Measurements from ENCODE around the gene MAN1A1.

The MAN1A1 gene

GRCh38 chr6:119308991-119309657 lies 40.4 kb downstream of the MAN1A1 start:
- no peak overlapping the region for H3K4me3 ChIP-seq (ENCODE audit: insufficient read depth, low read depth, low read length, poor library complexity, severe bottlenecking)
- no peaks in the 10 kb centered on the region for H3K9me3 ChIP-seq (ENCODE audit: control insufficient read depth, low read length)
- no peaks in the 10 kb centered on the region for H3K27me3 ChIP-seq (replicated peaks; ENCODE audit: control insufficient read depth, insufficient read depth, low read length, poor library complexity, severe bottlenecking)
- no peak overlapping the region for H3K27ac ChIP-seq (ENCODE audit: insufficient read depth, low read length, poor library complexity, severe bottlenecking)
- peaks cover 16% of the 10 kb centered on the region for H3K4me1 ChIP-seq (ENCODE audit: control insufficient read depth, insufficient read depth, low read length, poor library complexity, severe bottlenecking)
- DNase-seq = no peak
- H3K36me3 ChIP-seq (ENCODE audit: control insufficient read depth, insufficient read depth, low read length) = no peaks in the 10 kb centered on the region

- H3K4me3 ChIP-seq (ENCODE audit: insufficient read depth, low read depth, low read length, poor library complexity, severe bottlenecking) = no peak overlapping the region
- no peak overlapping the region for H3K27ac ChIP-seq (ENCODE audit: insufficient read depth, low read length, poor library complexity, severe bottlenecking)
- H3K4me1 ChIP-seq (ENCODE audit: control insufficient read depth, insufficient read depth, low read length, poor library complexity, severe bottlenecking) = peaks cover 6% of the 10 kb centered on the region
- no peaks in the 10 kb centered on the region for H3K9me3 ChIP-seq (ENCODE audit: control insufficient read depth, low read length)
- no peaks in the 10 kb centered on the region for H3K36me3 ChIP-seq (ENCODE audit: control insufficient read depth, insufficient read depth, low read length)
- no peaks in the 10 kb centered on the region for H3K27me3 ChIP-seq (replicated peaks; ENCODE audit: control insufficient read depth, insufficient read depth, low read length, poor library complexity, severe bottlenecking)
- no peak for DNase-seq
These were observed 41.5 kb downstream of the MAN1A1 start for GRCh38 chr6:119308048-119308570.

- H3K9me3 ChIP-seq (ENCODE audit: control insufficient read depth, low read length) = no peaks in the 10 kb centered on the region
- DNase-seq = no peak
- no peaks in the 10 kb centered on the region for H3K27me3 ChIP-seq (replicated peaks; ENCODE audit: control insufficient read depth, insufficient read depth, low read length, poor library complexity, severe bottlenecking)
- no peaks in the 10 kb centered on the region for H3K36me3 ChIP-seq (ENCODE audit: control insufficient read depth, insufficient read depth, low read length)
- no peak overlapping the region for H3K27ac ChIP-seq (ENCODE audit: insufficient read depth, low read length, poor library complexity, severe bottlenecking)
- no peaks in the 10 kb centered on the region for H3K4me1 ChIP-seq (ENCODE audit: control insufficient read depth, insufficient read depth, low read length, poor library complexity, severe bottlenecking)
- H3K4me3 ChIP-seq (ENCODE audit: insufficient read depth, low read depth, low read length, poor library complexity, severe bottlenecking) = no peak overlapping the region
These were observed 42.5 kb downstream of the MAN1A1 start for GRCh38 chr6:119307056-119307455.

GRCh38 chr6:119306396-119306968 lies 43.1 kb downstream of the MAN1A1 start:
- Histone ChIP-seq H3K27me3 (replicated peaks; ENCODE audit: control insufficient read depth, insufficient read depth, low read length, poor library complexity, severe bottlenecking) (no peaks in the 10 kb centered on the region), H3K4me1 (ENCODE audit: control insufficient read depth, insufficient read depth, low read length, poor library complexity, severe bottlenecking) (no peaks in the 10 kb centered on the region), H3K9me3 (ENCODE audit: control insufficient read depth, low read length) (no peaks in the 10 kb centered on the region), H3K4me3 (ENCODE audit: insufficient read depth, low read depth, low read length, poor library complexity, severe bottlenecking) (no peak overlapping the region), H3K36me3 (ENCODE audit: control insufficient read depth, insufficient read depth, low read length) (no peaks in the 10 kb centered on the region), H3K27ac (ENCODE audit: insufficient read depth, low read length, poor library complexity, severe bottlenecking) (no peak overlapping the region)
- DNase-seq = no peak

- no peak overlapping the region for H3K4me3 ChIP-seq (ENCODE audit: insufficient read depth, low read depth, low read length, poor library complexity, severe bottlenecking)
- H3K27me3 ChIP-seq (replicated peaks; ENCODE audit: control insufficient read depth, insufficient read depth, low read length, poor library complexity, severe bottlenecking) = no peaks in the 10 kb centered on the region
- no peaks in the 10 kb centered on the region for H3K4me1 ChIP-seq (ENCODE audit: control insufficient read depth, insufficient read depth, low read length, poor library complexity, severe bottlenecking)
- H3K36me3 ChIP-seq (ENCODE audit: control insufficient read depth, insufficient read depth, low read length) = no peaks in the 10 kb centered on the region
- DNase-seq = no peak
- no peaks in the 10 kb centered on the region for H3K9me3 ChIP-seq (ENCODE audit: control insufficient read depth, low read length)
- H3K27ac ChIP-seq (ENCODE audit: insufficient read depth, low read length, poor library complexity, severe bottlenecking) = no peak overlapping the region
These were observed 46.2 kb downstream of the MAN1A1 start for GRCh38 chr6:119303164-119303887.

GRCh38 chr6:119301429-119301828 lies 48.1 kb downstream of the MAN1A1 start:
- H3K36me3 ChIP-seq (ENCODE audit: control insufficient read depth, insufficient read depth, low read length) = no peaks in the 10 kb centered on the region
- no peak for DNase-seq
- no peaks in the 10 kb centered on the region for H3K4me1 ChIP-seq (ENCODE audit: control insufficient read depth, insufficient read depth, low read length, poor library complexity, severe bottlenecking)
- no peaks in the 10 kb centered on the region for H3K9me3 ChIP-seq (ENCODE audit: control insufficient read depth, low read length)
- no peak overlapping the region for H3K27ac ChIP-seq (ENCODE audit: insufficient read depth, low read length, poor library complexity, severe bottlenecking)
- no peak overlapping the region for H3K4me3 ChIP-seq (ENCODE audit: insufficient read depth, low read depth, low read length, poor library complexity, severe bottlenecking)
- no peaks in the 10 kb centered on the region for H3K27me3 ChIP-seq (replicated peaks; ENCODE audit: control insufficient read depth, insufficient read depth, low read length, poor library complexity, severe bottlenecking)

- no peak for DNase-seq
- H3K4me1 ChIP-seq (ENCODE audit: control insufficient read depth, insufficient read depth, low read length, poor library complexity, severe bottlenecking) = no peaks in the 10 kb centered on the region
- no peaks in the 10 kb centered on the region for H3K9me3 ChIP-seq (ENCODE audit: control insufficient read depth, low read length)
- H3K27me3 ChIP-seq (replicated peaks; ENCODE audit: control insufficient read depth, insufficient read depth, low read length, poor library complexity, severe bottlenecking) = no peaks in the 10 kb centered on the region
- no peak overlapping the region for H3K4me3 ChIP-seq (ENCODE audit: insufficient read depth, low read depth, low read length, poor library complexity, severe bottlenecking)
- H3K36me3 ChIP-seq (ENCODE audit: control insufficient read depth, insufficient read depth, low read length) = no peaks in the 10 kb centered on the region
- H3K27ac ChIP-seq (ENCODE audit: insufficient read depth, low read length, poor library complexity, severe bottlenecking) = no peak overlapping the region
These were observed 49.9 kb downstream of the MAN1A1 start for GRCh38 chr6:119299694-119300093.

- Histone ChIP-seq H3K4me3 (ENCODE audit: insufficient read depth, low read depth, low read length, poor library complexity, severe bottlenecking) (no peak overlapping the region), H3K4me1 (ENCODE audit: control insufficient read depth, insufficient read depth, low read length, poor library complexity, severe bottlenecking) (no peaks in the 10 kb centered on the region), H3K36me3 (ENCODE audit: control insufficient read depth, insufficient read depth, low read length) (no peaks in the 10 kb centered on the region), H3K27ac (ENCODE audit: insufficient read depth, low read length, poor library complexity, severe bottlenecking) (no peak overlapping the region), H3K27me3 (replicated peaks; ENCODE audit: control insufficient read depth, insufficient read depth, low read length, poor library complexity, severe bottlenecking) (no peaks in the 10 kb centered on the region), H3K9me3 (ENCODE audit: control insufficient read depth, low read length) (no peaks in the 10 kb centered on the region)
- DNase-seq = no peak
These were observed 52.5 kb downstream of the MAN1A1 start for GRCh38 chr6:119297049-119297448.

GRCh38 chr6:119296036-119297035 lies 53.2 kb downstream of the MAN1A1 start:
- H3K36me3 ChIP-seq (ENCODE audit: control insufficient read depth, insufficient read depth, low read length) = no peaks in the 10 kb centered on the region
- no peak for DNase-seq
- no peaks in the 10 kb centered on the region for H3K4me1 ChIP-seq (ENCODE audit: control insufficient read depth, insufficient read depth, low read length, poor library complexity, severe bottlenecking)
- no peak overlapping the region for H3K27ac ChIP-seq (ENCODE audit: insufficient read depth, low read length, poor library complexity, severe bottlenecking)
- H3K4me3 ChIP-seq (ENCODE audit: insufficient read depth, low read depth, low read length, poor library complexity, severe bottlenecking) = no peak overlapping the region
- no peaks in the 10 kb centered on the region for H3K9me3 ChIP-seq (ENCODE audit: control insufficient read depth, low read length)
- H3K27me3 ChIP-seq (replicated peaks; ENCODE audit: control insufficient read depth, insufficient read depth, low read length, poor library complexity, severe bottlenecking) = no peaks in the 10 kb centered on the region

Data from effector memory CD4-positive, alpha-beta T cell (primary cell).